HL-60/S4 treated with phorbol 12-myristate 13-acetate at 8.2 ng/mL for 4 days and 3 days (cell line): ENCODE results near the gene DOCK2.
"Not testable (repeated sequence)": the region's sequence is repeated elsewhere in the genome, so short reads cannot be mapped to it uniquely, and the experiment has no call there.

ENCODE experiments used
- in situ Hi-C: fragments of 300-500 bp; cut with MboI; formaldehyde crosslinking; loops from 2 replicates; pipeline ENCODE4 v1.15.0; 2022; ENCODE audit warnings: low sequenced_read_pairs

Gene DOCK2

GRCh38 chr5:169781420-169782345 lies 144.6 kb downstream of the DOCK2 start:
- in situ Hi-C loops: no loop called here

GRCh38 chr5:169785771-169786618 lies 148.9 kb downstream of the DOCK2 start:
- in situ Hi-C loops: no loop called here

GRCh38 chr5:169788168-169788567 lies 151.1 kb downstream of the DOCK2 start:
- in situ Hi-C loops: no loop called here

GRCh38 chr5:169789417-169789940 lies 152.4 kb downstream of the DOCK2 start:
- in situ Hi-C loops: no loop called here

DNA sequence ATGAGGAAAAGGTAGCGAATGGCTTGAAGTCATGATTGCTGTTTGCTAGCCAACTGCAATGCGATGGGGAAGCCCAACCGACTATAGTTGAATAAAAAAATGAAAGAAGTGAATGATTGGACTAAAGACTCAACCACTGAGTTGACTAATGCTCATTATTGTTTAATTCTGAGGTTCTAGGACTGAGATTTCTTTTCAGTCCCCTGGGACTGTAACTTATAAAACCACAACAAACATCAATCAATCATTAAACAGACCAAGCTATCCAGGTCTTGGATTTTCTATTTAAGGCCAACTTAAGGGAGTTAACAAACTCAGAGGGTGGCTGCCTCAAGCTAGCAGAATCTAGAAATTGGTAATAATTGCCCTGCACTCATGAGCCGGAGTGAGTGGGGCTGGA lies 154.2 kb downstream of the DOCK2 start:
- in situ Hi-C loops: no loop called here

DNA sequence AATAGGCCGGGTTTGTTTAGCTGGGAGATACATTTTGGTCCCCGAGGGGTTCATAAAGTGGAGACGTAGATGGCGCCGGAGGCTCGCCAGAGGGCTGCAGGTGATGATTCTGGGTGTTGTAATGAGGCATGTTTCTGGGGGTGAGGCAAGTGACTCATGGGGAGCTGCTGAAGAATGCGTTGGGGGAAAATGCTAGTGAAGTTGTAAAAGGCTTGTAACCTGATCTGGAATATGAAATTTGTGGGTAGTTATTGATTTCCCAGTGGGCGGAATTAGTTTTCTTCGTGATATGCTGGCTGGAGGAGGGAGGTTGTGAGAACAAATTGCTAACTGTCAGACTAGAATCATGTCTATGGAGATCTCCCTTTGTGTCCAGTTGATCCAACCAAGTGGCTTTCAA lies 158.3 kb downstream of the DOCK2 start:
- in situ Hi-C loops: no loop called here

DNA sequence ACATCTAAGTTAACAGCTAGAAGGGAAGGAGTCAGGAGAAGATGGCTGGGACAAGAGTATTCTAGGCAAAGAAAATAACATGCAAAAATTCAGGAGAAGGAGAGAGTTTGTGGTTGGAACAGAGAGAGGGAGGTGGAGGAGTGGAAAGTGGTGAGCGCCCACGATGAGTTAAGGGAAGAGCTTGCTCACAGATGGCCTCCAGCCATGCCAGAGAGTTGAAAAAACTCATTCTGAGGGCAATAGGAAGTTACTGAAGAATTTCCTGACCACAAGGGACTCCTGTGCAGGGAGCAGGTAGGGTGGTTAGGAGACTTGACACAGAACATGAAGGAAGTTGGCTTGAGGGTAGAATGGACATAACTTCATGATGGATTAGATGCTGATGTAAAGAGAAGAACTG lies 159.7 kb downstream of the DOCK2 start:
- in situ Hi-C loops: no loop called here

DNA sequence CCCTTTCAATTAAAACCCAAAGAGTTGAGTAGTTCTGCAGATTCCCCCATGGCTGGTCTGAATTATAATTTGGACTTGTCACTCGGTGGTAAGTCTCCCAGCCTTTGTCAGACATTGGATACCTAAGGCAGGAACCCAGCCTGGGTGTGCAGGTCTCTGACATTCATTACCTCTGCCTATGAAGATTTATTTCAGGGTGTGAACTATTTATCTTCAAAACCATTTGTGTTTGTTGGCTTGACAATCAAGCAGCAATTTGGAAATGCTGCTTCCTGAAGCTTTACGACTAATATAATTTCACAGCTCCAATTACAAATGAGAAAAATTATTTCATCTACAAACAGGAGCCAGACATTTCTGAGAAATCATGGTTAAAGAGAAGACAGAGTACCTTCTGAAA lies 160.5 kb downstream of the DOCK2 start:
- in situ Hi-C loops: no loop called here

- in situ Hi-C loops: no loop called here
Observed at GRCh38 chr5:169798438-169798837, 161.4 kb downstream of the DOCK2 start.

DNA sequence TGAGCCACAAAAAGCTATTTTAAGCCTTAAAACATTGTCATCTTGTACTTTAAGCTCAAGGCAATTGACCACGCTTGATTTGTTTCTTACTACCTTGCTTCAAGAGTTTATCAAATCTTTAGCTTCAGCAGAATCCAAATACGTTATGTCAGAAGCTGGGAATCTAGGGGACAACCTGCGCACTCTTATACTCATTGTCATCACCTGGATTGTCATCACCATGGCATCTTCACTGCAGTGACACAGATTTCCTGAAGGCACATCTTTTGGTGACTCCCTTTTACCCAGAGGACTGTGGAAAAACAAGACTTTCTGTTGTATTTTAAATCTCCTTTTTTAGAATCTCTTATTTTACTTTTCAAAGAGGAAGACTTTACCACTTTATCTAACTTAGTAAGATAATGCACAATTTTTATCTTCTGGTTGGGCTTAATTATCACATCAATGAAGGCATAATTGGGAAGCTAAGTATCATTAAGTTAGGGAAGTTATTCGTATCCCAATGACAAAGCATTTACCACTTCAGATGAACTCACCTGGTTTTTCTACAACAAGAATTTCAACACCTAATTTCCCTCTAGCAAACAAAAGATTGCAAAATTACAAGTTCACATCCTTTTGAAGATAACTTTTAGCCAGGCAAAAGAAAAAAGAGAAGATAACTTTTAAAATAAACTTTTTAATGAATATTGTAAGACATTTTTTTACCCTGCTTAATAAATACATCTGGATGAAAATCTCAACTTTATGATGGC lies 162.0 kb downstream of the DOCK2 start:
- in situ Hi-C loops: no loop called here

DNA sequence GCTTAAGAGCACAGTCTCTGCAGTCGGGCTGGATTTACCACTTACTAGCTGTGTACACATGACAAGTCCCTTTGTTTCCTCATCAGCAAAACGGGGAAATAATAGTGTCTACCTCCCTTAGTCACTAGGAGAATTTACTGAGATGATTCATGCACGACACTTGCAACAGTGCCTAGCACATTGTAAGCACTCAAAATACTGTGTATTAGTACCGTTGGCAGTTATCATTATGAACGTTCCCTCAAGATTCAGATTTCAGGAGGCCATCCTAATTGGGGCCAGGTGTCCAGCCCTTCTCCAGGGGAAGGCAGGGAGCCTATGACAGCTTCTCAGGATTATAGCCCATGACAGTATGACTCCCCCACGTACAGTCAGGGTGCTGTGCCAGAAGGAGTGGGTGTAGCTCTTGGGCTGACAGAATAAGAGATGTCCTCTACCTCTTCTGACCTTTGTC lies 164.3 kb downstream of the DOCK2 start:
- in situ Hi-C loops: no loop called here

- in situ Hi-C loops: no loop called here
Observed at GRCh38 chr5:169801781-169802180, 164.7 kb downstream of the DOCK2 start.

- in situ Hi-C loops: no loop called here
Observed at GRCh38 chr5:169803077-169803981, 166.3 kb downstream of the DOCK2 start.

GRCh38 chr5:169804861-169805260 lies 167.8 kb downstream of the DOCK2 start:
- in situ Hi-C loops: no loop called here

- in situ Hi-C loops: no loop called here
Observed at GRCh38 chr5:169805527-169805934, 168.5 kb downstream of the DOCK2 start.

DNA sequence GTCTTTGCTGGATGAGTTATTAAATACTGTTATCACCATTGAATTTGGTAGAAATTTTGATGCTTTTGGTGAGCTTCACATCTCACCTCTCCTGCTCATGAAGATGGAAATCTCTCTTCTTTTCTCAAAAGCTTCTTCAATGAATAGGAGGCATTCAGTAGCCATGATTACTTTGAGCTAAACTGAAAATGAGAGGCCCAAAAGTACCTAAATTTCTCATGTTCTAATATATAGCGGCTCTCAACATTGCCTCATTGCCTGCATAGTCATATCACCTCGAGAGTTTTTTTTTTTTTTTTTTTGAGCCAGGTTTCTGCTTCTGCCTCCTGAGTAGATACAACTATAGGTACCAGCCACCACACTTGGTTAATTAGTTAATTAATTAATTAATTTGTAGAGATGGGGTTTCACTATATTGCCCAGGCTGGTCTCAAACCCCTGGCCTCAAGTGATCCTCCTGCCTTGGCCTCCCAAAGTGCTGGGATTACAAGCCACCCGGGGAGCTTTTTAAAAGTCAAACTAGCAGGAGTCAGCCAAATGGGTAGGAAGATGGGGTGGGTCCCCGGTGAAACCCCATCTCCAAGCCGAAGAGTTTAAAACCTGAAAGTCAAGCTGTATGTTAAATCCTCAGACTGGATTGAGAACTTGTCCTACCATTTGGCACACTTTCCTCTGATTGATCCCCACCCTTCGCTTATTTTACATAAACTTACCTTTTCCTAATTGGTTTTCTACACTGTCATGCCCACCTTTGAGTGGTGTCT lies 169.0 kb downstream of the DOCK2 start:
- in situ Hi-C loops: no loop called here

DNA sequence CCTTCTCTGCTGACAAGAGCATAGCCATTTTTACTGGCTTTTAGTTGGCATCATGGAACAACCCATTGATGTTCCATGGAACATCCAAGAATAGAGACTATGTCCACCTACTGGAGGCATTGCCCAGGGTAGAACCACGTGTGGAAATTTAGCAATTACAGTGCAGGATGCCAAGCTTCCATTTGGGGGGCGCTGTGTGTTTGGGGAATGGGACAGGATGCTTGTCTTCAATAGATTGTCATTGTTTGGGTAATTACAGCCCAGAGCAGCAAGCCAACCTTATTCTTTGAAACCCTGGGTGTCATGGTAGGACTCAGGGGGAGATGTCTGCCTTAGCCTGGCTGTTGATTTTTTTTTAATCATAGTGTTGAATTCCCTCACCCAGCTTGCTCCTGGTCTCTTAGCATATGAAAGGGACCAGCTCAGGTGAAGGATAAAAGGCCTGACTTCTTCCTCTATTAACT lies 171.1 kb downstream of the DOCK2 start:
- in situ Hi-C loops: no loop called here

DNA sequence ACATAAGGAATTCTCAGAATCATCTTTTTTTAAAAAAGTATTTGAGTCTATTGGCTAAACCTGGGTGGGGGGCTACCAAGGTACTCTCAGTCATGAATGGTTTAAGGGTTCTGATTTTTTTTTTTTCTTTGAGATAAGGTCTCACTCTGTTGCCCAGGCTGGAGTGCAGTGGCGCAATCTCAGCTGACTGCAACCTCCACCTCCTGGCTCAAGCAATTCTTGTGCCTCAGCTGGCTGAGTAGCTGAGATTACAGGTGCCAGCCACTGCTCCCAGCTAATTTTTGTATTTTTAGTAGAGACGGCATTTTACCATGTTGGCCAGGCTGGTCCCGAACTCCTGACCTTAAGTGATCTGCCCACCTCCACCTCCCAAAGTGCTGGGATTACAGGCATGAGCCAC lies 171.8 kb downstream of the DOCK2 start:
- in situ Hi-C loops: not testable (repeated sequence)

GRCh38 chr5:169809281-169809680 lies 172.2 kb downstream of the DOCK2 start:
- in situ Hi-C loops: no loop called here
